Measurements from ENCODE around the gene VSIG10L. TPM values are rescaled to one million over a fixed set of nuclear protein-coding genes. Genes with fewer than 3 reads are reported as not detected.

Gene VSIG10L
- total RNA-seq, 1 donor from 2014 or later: 4.9 TPM

DNA sequence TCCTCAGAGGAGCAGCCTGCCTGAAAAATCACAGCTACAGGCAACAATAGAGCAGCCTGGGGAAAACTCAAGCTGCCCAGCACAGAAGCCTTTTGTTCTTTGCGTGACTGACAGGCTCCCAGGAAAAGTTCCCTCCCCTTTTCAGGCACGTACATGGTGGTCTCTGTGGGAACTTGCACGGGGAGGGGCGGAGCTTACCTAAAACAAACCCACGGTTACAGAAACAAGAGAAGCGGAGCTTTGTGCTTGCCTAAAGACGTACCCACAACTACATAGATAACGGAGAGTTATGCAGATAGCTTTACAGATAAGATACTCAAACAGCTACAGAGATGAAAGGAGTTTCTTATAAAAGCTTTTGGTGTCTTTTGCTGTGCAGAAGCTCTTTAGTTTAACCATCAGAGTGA lies 12.8 kb upstream of the VSIG10L start:
- H3K4me1 Mint-ChIP-seq (ENCODE audit: low read depth): peaks cover 16% of the 10 kb centered on the region
- no peak overlapping the region for H3K4me3 Mint-ChIP-seq (ENCODE audit: unreplicated experiment)
- TF ChIP-seq, protein P1, sequence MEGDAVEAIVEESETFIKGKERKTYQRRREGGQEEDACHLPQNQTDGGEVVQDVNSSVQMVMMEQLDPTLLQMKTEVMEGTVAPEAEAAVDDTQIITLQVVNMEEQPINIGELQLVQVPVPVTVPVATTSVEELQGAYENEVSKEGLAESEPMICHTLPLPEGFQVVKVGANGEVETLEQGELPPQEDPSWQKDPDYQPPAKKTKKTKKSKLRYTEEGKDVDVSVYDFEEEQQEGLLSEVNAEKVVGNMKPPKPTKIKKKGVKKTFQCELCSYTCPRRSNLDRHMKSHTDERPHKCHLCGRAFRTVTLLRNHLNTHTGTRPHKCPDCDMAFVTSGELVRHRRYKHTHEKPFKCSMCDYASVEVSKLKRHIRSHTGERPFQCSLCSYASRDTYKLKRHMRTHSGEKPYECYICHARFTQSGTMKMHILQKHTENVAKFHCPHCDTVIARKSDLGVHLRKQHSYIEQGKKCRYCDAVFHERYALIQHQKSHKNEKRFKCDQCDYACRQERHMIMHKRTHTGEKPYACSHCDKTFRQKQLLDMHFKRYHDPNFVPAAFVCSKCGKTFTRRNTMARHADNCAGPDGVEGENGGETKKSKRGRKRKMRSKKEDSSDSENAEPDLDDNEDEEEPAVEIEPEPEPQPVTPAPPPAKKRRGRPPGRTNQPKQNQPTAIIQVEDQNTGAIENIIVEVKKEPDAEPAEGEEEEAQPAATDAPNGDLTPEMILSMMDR (IDR thresholded peaks at IDR 0.05): no peak
- H3K36me3 Mint-ChIP-seq (ENCODE audit: low read depth): peaks cover 12% of the 10 kb centered on the region
- no peaks in the 10 kb centered on the region for H3K27me3 Mint-ChIP-seq (ENCODE audit: low read depth)
- no peak for DNase-seq (ENCODE audit: low spot score)
- no peaks in the 10 kb centered on the region for H3K9me3 Mint-ChIP-seq (ENCODE audit: low read depth)
- no peak overlapping the region for H3K27ac Mint-ChIP-seq (ENCODE audit: unreplicated experiment)

DNA sequence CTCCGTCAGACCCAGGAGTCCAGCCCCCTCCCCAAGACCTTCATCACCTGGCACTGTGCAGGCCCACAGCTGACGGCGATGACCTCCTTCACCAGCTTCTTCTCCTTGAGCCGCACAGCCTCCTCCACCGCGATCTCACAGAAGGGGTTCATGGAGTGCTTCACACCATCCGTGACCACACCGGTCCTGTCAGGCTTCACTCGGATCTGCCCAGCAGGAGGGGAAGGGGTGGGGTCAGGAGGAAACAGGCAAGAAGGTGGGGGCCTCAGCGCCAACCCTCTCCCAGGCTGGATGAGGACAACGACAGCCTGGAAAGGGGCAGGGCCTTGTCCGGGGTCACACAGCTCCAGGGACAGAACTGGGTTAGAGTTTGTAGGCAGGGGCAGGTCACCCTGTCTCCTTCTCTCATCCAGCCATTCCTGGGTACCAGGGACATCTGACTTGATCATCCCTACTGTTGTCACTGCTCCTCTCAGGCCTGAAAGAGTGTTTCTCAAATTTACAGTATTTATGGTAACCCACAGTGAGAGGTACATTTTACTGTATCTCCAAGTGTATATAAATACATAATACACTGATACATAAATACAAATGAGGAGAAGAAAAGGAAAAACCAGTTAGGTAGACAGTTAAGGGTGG lies 12.3 kb upstream of the VSIG10L start:
- H3K4me3 Mint-ChIP-seq (ENCODE audit: unreplicated experiment): no peak overlapping the region
- no peak overlapping the region for H3K27ac Mint-ChIP-seq (ENCODE audit: unreplicated experiment)
- DNase-seq (ENCODE audit: low spot score): no peak
- no peaks in the 10 kb centered on the region for H3K9me3 Mint-ChIP-seq (ENCODE audit: low read depth)
- H3K36me3 Mint-ChIP-seq (ENCODE audit: low read depth): peaks cover 13% of the 10 kb centered on the region
- no peaks in the 10 kb centered on the region for H3K27me3 Mint-ChIP-seq (ENCODE audit: low read depth)
- TF ChIP-seq, protein P1 (IDR thresholded peaks at IDR 0.05): no peak
- peaks cover 11% of the 10 kb centered on the region for H3K4me1 Mint-ChIP-seq (ENCODE audit: low read depth)

DNA sequence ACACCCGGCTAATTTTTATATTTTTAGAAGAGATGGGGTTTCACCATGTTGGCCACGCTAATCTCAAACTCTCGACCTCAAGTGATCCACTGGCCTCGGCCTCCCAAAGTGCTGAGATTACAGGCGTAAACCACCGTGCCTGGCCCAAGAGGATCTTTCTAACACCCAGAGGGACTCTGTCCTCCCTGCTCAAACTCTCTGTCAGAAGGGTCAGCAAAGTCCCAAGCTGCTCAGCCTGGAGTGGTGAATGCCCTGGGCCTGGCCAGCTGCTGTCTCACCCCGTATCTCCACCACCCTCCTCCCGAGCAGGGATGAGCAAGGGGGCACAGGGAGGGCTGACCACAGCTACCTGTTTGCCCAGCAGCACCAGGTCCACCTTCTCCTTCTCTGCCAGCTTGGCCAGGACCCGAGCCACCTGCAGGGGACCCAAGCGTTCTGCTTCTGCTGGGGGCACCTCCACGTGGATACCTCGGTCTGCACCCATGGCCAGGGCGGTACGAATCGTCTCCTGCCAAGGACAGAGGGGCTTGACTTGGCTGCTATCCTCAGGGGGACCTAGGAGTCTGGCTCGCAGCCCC lies 10.9 kb upstream of the VSIG10L start:
- Mint-ChIP-seq H3K36me3 (ENCODE audit: low read depth) (peaks cover 13% of the 10 kb centered on the region), H3K9me3 (ENCODE audit: low read depth) (no peaks in the 10 kb centered on the region), H3K27me3 (ENCODE audit: low read depth) (no peaks in the 10 kb centered on the region), H3K27ac (ENCODE audit: unreplicated experiment) (no peak overlapping the region), H3K4me1 (ENCODE audit: low read depth) (peaks cover 7% of the 10 kb centered on the region), H3K4me3 (ENCODE audit: unreplicated experiment) (no peak overlapping the region)
- no peak for DNase-seq (ENCODE audit: low spot score)
- TF ChIP-seq, protein P1 (IDR thresholded peaks at IDR 0.05): no peak

DNA sequence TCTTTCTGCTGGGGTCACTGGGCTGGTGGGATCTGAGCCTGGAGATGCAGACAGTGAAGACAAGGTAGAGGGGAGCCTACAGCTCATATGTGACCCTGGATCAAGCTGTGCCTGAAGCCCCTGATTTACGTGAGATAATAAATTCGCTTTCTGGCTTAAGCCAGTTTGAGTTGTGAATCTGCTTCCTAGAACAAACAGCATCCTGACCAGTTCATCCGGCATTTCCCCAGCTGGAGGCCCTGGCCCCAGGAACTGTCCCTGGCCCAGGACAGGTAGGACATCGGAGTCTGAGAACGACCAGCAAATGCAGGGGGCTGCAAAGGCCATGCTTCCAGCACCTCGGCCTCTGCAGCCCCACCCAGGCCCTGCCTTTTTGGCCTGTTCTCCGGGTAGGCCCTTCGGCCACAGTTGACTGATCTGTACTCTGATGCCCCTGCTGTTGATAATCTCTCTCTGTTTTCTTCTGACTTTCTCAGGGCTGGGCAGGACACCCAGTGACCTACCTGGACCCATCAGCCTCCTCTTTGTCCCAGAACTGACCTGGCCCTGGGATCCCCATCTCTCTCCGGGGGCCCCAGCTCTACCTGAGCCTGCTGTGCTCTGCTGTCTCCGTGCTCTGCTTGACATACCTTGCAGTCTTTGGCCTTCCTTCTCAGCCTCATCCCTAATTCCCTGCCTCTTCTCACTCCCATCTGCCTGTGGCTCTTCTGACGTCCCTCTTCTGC lies 9.5 kb upstream of the VSIG10L start:
- H3K4me1 Mint-ChIP-seq (ENCODE audit: low read depth): peaks cover 7% of the 10 kb centered on the region
- TF ChIP-seq, protein P1 (IDR thresholded peaks at IDR 0.05): no peak
- peak overlapping the region; percentile 59 for H3K27ac Mint-ChIP-seq (ENCODE audit: unreplicated experiment)
- H3K4me3 Mint-ChIP-seq (ENCODE audit: unreplicated experiment): no peak overlapping the region
- no peaks in the 10 kb centered on the region for H3K9me3 Mint-ChIP-seq (ENCODE audit: low read depth)
- H3K36me3 Mint-ChIP-seq (ENCODE audit: low read depth): peaks cover 15% of the 10 kb centered on the region
- DNase-seq (ENCODE audit: low spot score): no peak
- no peaks in the 10 kb centered on the region for H3K27me3 Mint-ChIP-seq (ENCODE audit: low read depth)

GRCh38 chr19:51347209-51347928 lies 5.4 kb upstream of the VSIG10L start:
- Mint-ChIP-seq H3K27me3 (ENCODE audit: low read depth) (no peaks in the 10 kb centered on the region), H3K36me3 (ENCODE audit: low read depth) (peaks cover 20% of the 10 kb centered on the region), H3K4me1 (ENCODE audit: low read depth) (peaks cover 3% of the 10 kb centered on the region), H3K9me3 (ENCODE audit: low read depth) (no peaks in the 10 kb centered on the region), H3K27ac (ENCODE audit: unreplicated experiment) (no peak overlapping the region), H3K4me3 (ENCODE audit: unreplicated experiment) (no peak overlapping the region)
- TF ChIP-seq, protein P1 (IDR thresholded peaks at IDR 0.05): no peak
- DNase-seq (ENCODE audit: low spot score): no peak

All from chondrocyte (in vitro differentiated cells).